Subcutaneous adipose tissue (tissue), 4 donors: ENCODE results near the gene POLG. TPM values are rescaled to one million over a fixed set of nuclear protein-coding genes. Genes with fewer than 3 reads are reported as not detected.

Experiments used
- total RNA-seq, 4 donors: library from RNA; depleted of rRNA; stranded (reverse); fragments of >200 nt; gene quantifications; one replicate each; pipeline ENCODE4 v1.1.0, GENCODE V29; 2016
- TF ChIP-seq, protein P1 (sequence below): fragments of 450-650 bp; IDR thresholded peaks from one replicate; pipeline ENCODE4 v1.5.1; 2016; ENCODE audit warnings: low read depth, mild to moderate bottlenecking, control low read depth, antibody characterized with exemption, moderate library complexity

POLG gene
- total RNA-seq, 4 donors from 2014 or later, result 37.3 to 111 (median 53.3) TPM

- TF ChIP-seq, protein P1, sequence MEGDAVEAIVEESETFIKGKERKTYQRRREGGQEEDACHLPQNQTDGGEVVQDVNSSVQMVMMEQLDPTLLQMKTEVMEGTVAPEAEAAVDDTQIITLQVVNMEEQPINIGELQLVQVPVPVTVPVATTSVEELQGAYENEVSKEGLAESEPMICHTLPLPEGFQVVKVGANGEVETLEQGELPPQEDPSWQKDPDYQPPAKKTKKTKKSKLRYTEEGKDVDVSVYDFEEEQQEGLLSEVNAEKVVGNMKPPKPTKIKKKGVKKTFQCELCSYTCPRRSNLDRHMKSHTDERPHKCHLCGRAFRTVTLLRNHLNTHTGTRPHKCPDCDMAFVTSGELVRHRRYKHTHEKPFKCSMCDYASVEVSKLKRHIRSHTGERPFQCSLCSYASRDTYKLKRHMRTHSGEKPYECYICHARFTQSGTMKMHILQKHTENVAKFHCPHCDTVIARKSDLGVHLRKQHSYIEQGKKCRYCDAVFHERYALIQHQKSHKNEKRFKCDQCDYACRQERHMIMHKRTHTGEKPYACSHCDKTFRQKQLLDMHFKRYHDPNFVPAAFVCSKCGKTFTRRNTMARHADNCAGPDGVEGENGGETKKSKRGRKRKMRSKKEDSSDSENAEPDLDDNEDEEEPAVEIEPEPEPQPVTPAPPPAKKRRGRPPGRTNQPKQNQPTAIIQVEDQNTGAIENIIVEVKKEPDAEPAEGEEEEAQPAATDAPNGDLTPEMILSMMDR, result no peak
Measured at GRCh38 chr15:89358435-89358754, 23.8 kb upstream of the POLG start.

DNA sequence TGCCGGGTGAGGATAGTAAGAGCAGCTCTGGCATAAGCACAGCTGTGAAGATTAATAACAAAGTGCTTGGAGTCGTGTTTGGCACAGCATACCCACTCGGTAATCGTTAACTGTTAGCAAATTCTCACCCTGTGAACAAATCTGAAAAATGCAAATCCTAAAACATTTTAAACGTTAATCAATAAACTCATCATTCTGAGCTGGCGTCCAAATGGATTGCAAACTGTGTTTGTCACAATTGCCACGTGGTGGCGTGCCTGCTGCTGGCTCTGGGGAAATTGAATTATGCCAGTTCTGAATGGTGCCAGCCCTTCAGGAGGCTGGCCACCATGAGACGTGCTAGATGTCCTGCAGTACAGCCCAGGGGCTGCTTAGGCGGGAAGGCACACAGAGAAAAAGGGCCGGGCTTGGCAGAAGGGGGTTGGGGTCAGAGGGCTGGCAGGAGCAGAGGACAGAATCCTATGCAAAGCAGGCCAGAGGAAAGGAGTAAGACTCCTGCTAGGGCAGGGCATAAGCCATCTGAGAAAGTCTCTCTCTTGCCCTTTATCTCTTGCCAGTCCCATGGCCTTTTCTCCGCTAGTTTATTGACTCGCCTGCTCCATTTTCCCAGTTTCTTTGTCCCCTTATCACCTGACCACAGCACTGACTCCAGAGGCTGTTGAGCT, 22.1 kb upstream of the POLG start:
- TF ChIP-seq, protein P1, result no peak

GRCh38 chr15:89353991-89354390, 19.4 kb upstream of the POLG start:
- TF ChIP-seq, protein P1, result no peak

DNA sequence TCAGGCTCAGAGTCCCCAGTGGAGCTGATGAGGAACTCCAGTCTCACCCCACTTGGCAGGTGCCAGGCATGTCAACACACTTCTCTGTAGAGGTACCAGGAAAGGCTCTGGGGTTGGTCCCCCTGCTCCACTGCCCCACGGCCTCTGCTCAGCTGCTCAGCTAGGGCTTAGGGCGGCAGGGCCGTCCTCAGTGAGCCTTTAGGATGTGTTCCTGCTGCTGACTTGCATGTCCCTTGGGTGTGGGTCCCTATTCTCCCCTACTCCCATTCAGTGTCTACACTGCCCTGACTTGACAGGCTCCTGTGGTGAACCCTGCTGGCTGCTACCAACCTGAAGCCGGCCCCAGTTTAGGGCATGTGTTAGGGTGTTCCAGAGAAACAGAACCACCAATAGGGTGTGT, 17.9 kb upstream of the POLG start:
- TF ChIP-seq, protein P1, result no peak

GRCh38 chr15:89349206-89349558, 14.6 kb upstream of the POLG start:
- TF ChIP-seq, protein P1, result no peak

- TF ChIP-seq, protein P1, result no peak
Measured at GRCh38 chr15:89346516-89347231, 12.1 kb upstream of the POLG start.

DNA sequence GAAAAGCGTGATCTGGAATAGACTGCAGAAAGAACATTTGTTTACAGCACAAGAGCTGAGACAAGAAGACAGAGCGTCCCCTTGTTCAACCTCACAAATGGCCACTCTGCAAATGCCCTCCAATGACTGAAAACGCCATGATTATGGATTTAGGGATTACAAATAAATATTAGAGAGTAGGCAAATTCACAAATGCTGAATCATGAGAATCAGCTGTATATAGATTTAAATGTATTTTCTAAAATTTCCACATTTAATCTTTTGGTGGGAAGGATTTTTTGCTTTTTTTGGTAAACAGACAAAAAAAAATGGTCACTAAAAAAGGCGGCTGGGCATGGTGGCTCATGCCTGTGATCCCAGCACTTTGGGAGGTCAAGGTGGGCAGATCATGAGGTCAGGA, 10.6 kb upstream of the POLG start:
- TF ChIP-seq, protein P1, result no peak
